Dedifferentiated amniotic fluid mesenchymal stem cell (primary cell): Measurements from ENCODE around the gene VSTM5.

ENCODE experiments used
- DNase-seq: peaks from one replicate; pipeline ENCODE4 v3.0.0-alpha.2; 2016; ENCODE audit errors: extremely low spot score

Gene VSTM5

GRCh38 chr11:93842461-93842860 lies 8.0 kb downstream of the VSTM5 start:
- DNase-seq: peak; percentile 69

DNA sequence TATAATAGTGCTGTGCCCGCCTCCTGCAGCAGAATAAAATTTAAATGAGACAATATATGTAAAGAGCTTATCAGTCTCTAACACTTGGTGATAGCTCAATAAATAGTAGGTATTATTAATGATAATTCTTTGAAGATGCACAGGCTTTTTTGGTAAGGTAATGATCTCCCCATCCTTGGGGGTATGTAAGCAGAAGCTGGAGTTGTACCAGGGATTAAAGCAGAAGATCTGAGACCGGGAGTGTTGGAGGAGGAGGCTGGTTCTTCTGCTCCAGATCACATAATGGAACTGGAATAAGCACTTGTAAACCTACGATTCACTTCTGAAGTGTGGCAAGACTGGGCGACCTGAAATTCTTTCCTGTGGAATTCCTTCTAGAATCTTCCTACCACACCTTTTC lies 8.4 kb downstream of the VSTM5 start:
- DNase-seq: no peak

- no peak for DNase-seq
These were observed 9.0 kb downstream of the VSTM5 start for GRCh38 chr11:93841446-93841845.

GRCh38 chr11:93840981-93841380 lies 9.4 kb downstream of the VSTM5 start:
- DNase-seq: no peak

- no peak for DNase-seq
These were observed 10.2 kb downstream of the VSTM5 start for GRCh38 chr11:93840180-93840579.

- DNase-seq: no peak
These were observed 11.5 kb downstream of the VSTM5 start for GRCh38 chr11:93838967-93839366.

- DNase-seq: no peak
These were observed 17.6 kb downstream of the VSTM5 start for GRCh38 chr11:93832780-93833179.

DNA sequence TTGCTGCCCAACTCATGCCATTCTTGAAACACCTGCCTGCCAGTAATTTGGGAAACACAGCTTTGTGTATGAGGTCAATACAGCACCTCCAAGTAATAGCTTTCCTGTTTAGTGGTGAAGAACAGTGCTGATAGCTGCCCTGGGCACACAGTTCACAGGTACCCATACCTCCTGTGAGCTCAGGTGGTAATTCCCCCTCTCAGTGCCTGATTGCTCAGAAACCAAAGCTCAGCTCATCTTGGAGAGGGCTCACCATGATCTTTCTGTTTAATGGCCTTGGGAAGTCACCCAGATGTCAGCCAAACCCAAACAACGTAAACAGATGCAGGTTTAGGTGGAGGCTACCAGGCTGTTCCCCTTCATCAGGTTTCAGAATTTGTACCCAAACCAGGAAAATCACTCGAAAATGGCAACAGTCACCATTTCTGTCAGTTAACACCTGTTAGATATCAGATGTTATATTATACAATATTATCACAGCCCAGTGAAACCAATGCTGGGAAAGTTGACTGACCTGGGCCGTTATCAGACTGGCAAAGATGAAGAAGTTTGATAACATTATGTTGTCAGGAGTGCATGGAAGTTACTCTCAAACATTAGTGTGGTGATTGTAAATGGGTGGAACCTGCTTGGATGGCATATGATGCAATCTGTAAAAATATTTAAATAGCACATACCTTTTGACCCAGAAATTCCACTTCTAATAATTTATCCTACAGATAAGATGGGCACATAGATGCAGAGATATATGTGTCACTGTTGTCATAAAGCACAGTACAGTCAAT lies 18.9 kb downstream of the VSTM5 start:
- DNase-seq: no peak

- DNase-seq: no peak
These were observed 20.8 kb downstream of the VSTM5 start for GRCh38 chr11:93829598-93829997.

DNA sequence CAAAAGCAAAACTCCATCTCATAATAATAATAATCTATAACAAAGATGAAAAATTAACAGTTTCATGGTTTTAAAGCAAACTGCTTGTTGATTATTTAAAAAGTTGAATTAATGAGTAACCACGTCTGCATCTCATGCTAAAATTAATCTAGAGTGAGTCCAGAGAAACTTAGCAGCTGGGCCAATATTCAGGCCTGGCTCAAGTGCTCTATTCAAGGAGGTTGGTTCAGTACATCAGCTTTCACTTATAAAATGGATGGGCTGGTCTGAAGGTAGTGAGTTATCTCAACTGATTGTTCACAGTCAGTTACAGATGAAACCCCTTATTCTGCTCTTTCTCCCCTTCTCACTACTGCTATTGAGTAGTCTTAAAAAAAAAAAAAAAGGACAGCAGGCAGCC lies 23.1 kb downstream of the VSTM5 start:
- no peak for DNase-seq

DNA sequence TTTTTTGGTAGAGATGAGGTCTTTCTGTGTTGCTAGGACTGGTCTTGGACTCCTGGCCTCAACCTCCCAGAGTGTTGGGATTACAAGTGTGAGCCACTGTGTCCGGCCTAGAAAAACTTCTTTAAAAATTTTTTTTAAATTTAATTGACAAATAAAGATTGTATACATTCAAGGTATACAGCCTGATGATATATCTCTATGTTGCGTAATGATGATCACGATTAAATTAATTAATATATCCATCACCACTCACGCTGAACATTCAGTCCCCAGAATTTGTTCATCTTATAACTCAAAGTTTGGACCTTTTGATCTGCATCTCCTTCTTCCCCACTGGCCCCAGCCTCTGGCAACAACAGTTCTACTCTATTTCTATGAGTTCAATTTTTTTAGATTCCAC lies 27.2 kb downstream of the VSTM5 start:
- DNase-seq: no peak

DNA sequence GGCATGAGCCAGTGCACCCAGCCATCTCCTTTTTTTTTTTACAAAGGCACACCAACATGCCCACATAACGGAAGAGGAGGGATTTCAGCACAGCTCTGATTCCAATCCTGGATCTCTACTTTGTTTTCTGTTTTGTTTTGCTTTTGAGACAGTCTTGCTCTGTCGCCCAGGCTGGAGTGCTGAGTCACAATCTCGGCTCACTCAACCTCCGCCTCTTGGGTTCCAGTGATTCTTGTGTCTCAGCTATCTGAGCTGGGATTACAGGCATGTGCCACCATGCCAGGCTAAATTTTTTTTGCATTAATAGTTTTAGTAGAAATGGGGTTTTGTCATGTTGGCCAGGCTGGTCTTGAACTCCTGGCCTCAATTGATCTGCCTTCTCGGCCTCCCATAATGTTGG lies 28.1 kb downstream of the VSTM5 start:
- no peak for DNase-seq

DNA sequence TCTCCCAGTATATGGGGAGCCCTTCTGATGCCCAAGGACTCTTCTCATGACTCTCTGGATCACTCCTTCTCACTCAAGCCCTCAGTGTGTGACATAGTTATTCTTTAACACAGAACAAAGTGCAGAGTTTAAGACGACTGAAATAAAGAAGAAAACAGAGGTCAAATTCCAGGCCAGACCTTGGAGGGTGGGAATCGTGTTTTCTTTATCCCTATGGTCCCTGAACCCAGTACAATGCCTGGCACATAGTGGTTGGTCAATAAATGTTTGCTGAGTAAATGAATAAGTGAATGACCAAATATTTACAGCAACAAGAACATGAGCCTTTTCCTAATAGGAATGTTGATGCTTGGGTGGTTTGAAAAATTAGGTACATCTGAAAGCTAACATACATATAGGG lies 28.8 kb downstream of the VSTM5 start:
- DNase-seq: no peak

DNA sequence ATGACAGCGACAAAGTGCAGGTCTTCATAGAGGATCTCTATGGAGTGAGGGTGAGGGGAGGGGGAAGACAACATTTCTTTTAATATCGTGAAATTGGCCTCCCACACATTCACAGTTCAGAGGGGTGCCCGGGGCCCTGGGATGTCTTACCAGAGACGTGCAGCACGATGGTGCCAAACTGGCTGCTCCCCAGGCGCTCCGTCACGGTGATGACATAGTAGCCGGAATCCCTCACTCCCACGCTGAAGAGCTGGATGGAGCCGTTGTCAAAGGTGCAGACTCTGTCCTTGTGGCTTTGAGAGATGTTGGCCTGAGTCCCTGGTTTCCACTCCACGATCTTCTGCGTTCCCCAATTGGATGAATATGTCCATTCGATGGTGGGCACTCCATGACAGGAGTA lies 29.6 kb downstream of the VSTM5 start:
- DNase-seq: no peak

DNA sequence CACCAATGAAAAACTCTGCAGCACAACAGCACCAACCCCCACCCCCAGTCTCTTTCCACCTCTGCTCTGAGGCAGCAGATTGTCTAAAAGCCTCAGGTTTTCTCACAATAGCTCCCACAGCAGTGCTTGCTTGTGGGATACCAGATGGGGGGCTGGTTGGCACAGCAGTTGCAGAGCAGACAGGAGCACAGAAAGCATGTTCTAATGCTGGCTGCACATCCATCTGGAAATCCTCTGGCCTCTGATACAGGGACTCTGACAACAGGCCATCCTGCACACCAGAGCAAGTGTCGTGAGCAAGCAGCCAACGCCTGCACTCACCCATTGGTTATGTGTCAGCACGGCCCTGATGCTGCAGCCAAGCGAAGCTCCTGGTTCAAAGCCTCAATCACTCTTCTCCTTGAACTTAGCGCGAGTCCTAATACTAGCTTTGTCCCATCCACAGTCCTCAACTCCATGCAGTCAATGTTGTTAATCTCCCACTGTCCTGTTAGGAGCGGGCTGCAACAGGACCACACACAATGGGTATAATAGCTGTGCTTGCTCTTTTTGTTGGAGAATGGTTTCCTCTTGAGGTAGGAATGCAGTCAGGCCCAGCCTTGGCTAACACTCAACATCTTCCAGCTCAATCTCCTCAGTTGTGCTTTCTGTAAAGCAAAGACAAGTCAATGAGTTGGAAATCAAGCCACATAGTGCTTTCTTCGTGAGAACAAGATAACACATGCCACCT lies 30.3 kb downstream of the VSTM5 start:
- DNase-seq: no peak

GRCh38 chr11:93817426-93818348 lies 32.7 kb downstream of the VSTM5 start:
- DNase-seq: no peak

- no peak for DNase-seq
These were observed 35.3 kb downstream of the VSTM5 start for GRCh38 chr11:93814966-93815633.

DNA sequence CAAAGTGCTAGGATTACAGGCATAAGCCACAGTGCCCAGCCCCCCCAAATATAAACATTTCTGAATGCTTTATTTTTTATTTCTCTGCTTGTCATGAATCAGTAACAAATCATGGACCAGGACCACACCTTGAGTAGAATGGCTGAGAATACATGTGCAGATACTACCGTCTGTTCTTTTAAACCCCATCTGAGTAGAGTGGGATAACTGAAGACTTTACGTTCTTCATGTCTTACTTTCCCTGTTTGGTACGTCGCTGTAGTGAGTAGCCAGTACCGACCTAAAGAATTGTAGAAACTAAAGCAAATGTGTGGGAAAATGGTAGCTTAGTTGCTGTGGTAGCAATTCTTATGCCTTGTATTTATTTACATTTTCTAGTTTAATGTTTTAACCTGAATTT lies 36.4 kb downstream of the VSTM5 start:
- no peak for DNase-seq

DNA sequence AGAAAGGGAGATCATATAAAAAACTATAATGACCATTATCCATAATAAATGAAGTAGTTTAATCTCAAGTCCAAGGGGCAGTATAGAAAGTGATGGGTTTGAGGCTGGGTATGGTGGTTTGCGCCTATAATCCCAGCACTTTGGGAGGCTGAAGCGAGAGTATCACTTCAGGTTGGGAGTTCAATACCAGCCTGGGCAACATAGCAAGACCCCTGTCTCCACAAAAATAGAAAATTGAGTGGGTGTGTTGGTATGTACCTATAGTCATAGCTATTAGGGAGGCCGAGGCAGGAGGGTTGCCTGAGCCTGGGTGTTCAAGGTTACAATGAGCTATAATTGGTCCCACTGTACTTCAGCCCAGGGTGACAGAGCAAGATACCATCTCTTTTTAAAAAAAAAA lies 42.4 kb downstream of the VSTM5 start:
- DNase-seq: no peak

DNA sequence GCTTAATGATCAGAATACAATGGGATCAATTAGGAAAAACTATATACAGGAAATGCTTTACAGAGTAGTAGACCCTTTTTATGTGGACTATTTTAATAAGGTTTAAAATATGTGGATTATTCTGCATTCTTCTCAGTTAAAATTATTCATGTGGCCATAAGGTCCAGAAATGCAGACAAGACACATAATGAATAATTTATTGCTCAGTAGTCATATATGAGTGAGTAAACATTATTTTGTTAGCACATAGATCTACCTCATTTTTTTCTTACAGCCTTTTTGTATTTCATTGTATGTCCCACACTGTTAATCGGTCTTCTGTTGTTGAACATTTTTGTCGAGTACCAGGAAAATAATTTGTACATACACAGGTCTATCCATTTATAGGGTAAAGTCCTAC lies 45.5 kb downstream of the VSTM5 start:
- no peak for DNase-seq

DNA sequence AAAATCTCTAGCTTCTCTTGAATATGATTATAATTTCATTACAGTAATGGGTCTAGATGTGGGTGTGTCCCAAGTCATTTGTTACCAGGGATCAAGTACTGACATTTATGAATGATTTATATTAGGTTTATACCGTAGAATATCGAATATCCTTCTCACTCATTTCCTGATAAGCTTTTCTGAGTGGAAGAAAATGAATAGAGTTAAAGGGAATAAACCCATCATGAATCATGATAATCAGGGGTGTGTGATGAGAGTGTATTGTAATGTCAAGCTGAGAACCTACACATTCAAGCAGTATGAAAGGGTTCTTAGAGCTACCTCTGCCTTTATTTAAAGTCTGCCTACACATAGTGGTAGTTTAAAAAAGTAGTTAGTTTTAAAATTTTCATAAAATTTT lies 49.1 kb downstream of the VSTM5 start:
- no peak for DNase-seq
